GM12872 (cell line): ENCODE measurements around the gene AUTS2.

ENCODE experiments used
- CTCF ChIP-seq: IDR thresholded peaks from 3 replicates; pipeline ENCODE4 v1.5.1; 2011; ENCODE audit warnings: low read depth, mild to moderate bottlenecking, low read length, moderate library complexity; ENCODE audit not compliant: insufficient read depth

AUTS2 gene

GRCh38 chr7:70607281-70607680 lies 1009.0 kb downstream of the AUTS2 start:
- no peak for TF ChIP-seq CTCF

GRCh38 chr7:70607759-70608158 lies 1009.5 kb downstream of the AUTS2 start:
- no peak for TF ChIP-seq CTCF

GRCh38 chr7:70608229-70608628 lies 1010.0 kb downstream of the AUTS2 start:
- TF ChIP-seq CTCF: no peak

GRCh38 chr7:70612811-70613210 lies 1014.5 kb downstream of the AUTS2 start:
- no peak for TF ChIP-seq CTCF

- no peak for TF ChIP-seq CTCF
Measured at GRCh38 chr7:70614237-70615045, 1016.2 kb downstream of the AUTS2 start.

- no peak for TF ChIP-seq CTCF
Measured at GRCh38 chr7:70615066-70615606, 1016.9 kb downstream of the AUTS2 start.

GRCh38 chr7:70616211-70616610 lies 1017.9 kb downstream of the AUTS2 start:
- TF ChIP-seq CTCF: no peak
